HG03064 (cell line): ENCODE results near the gene NPC1.

Experiments
- ATAC-seq: cut with Tn5 transposase; IDR thresholded peaks from one replicate; pipeline ENCODE4 v1.9.1; 2021; ENCODE audit warnings: low read depth; ENCODE audit not compliant: unreplicated experiment

NPC1 gene

GRCh38 chr18:23612434-23613090 lies 26.3 kb upstream of the NPC1 start:
- ATAC-seq = no peak

DNA sequence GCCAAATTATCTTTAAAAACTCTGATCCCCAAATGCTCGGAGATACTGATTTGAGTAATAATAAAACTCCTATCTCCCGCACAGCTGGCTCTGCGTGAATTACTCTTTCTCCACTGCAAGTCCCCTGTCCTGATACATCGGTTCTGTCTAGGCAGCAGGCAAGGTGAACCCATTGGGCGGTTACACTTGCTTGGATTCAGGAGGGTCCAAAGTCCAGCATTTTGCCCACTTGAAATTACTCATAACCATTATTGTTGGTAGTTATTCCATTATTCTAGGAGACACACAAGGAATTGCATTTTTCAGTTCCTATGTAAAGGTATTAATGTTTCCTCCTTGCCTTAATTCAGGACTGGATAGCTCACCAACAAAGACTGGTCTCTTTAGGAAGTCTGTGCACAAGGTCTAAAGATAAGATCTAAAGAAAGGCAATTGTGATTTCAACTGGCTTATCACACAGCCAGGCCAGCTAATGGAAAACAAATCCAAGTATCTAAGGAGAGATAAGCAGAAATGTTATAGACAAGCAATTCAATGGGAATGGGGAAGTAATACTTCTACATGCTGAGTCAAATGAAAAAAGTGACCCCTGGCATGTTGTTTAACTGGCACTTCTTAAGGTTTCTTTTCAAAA lies 23.2 kb upstream of the NPC1 start:
- ATAC-seq = no peak

- no peak for ATAC-seq
Measured at GRCh38 chr18:23608211-23608610, 21.9 kb upstream of the NPC1 start.

DNA sequence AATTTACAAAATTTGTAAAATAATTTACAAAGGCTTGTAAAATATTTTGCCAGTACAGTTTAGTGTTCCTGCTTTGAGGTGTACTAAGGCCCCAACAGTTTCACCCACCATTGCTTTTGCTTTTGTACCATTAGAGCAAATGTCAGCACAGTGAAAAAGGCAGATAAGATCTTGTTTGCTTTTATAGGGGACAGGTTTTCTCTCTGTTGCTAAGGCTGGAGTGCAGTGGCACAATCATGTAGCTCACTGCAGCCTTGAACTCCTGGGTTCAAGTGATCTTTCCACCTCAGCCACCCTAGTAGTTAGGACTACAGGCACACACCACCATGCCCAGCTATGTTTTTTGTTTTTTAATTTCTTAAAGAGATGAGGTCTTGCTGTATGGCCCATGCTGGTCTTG lies 19.6 kb upstream of the NPC1 start:
- no peak for ATAC-seq

DNA sequence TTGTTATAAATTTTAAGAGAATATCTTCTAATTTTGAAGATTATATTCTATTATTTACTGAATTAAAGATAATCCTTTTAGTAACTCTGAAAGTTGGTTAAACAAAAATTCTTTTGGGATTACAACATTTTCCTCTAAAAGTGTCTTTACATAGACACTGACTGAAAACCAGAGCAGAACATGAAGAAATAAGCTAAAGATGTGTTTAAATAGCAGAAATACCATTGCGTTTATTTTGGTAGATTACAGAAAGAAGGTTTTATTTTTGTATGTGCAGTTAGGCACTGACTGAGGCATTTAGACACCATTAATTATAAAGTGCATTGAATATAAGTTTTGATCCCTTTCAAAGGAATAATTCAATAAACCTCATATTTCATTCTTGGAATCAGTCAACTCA lies 13.5 kb upstream of the NPC1 start:
- ATAC-seq = no peak

- ATAC-seq = no peak
Measured at GRCh38 chr18:23596183-23596582, 9.9 kb upstream of the NPC1 start.

DNA sequence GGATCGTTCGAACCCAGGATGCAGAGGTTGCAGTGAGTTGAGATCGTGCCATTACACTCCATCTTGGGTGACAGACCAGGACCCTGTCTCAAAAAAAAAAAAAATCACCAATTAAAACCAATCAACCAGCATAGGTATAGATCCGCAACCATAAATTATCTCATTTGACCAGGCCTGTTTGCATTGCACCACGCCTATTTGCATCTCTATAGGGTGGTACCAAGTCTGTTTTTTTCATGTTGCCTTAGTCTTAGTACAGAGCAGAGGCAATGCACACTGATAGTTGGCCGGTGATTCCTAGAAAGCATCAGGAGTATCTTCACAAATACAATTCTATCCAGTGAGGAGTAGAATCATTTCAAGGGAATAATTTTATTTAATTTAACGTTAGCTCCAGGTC lies 9.3 kb upstream of the NPC1 start:
- no peak for ATAC-seq

DNA sequence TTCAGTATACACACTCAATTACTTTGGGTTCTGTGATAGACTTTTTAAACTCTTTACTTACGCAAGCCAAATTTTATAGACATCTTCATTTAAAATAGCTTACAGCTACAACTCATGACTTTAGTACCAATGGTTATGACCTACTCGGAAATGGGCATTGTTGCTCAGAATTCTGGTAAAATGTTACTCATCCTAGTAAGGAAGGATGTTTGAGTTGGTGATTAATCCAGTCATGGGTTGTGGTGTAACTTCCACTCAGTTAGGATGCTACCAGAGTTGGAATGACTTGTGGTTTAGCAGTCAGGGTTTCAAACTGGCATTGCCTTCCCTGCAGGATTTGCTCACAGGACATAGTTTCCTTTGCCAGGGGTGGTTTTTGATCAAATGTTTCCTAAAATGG lies 7.4 kb upstream of the NPC1 start:
- no peak for ATAC-seq

GRCh38 chr18:23592911-23593310 lies 6.6 kb upstream of the NPC1 start:
- no peak for ATAC-seq

DNA sequence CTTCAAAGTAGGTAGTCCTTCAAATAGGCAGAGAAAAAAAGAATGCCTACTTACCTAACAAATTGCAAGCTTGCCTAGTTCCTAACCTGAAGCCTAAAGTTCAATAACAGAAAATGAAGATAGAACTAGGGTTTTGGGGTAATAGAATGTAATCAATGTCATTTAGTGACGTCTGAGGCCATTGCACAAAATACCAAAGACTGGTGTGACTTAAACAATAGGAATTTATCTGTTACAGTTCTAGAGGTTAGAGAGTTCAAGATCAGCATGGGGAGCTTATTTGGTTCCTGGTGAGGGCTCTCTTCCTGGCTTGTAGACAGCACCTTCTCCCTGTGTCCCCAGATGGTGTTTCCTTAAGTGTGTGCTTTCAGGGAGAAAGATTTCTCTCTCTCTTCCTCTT lies 4.7 kb upstream of the NPC1 start:
- no peak for ATAC-seq

DNA sequence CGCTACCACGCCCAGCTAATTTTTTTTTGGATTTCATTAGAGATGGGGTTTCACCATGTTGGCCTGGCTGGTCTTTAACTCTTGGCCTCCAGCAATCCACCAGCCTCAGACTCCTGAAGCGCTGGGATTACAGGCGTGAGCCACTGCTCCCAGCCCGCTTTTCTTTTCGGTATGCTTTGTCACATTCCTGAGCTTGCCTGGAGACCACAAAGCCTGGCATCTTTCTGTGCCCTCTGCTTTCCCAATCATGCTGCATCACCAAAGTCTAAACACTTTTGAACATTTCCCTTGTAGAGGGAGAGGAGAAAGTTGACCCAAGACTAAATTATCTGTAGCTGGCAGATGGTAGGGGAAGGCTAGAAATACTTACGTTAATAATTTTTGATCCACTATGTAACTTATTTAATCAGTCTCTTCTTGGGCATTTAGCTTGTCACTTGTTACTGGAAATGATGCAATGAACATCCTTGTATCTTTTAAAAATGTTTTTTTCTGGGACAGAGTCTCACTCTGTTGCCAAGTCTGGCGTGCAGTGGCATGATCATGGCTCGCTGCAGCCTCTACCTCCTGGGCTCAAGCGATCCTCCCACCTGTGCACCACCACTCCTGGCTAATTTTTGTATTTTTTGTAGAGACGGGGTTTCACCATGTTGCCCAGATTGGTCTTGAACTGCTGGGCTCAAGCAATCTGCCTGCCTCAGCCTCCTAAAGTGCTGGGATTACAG lies 2.7 kb upstream of the NPC1 start:
- no peak for ATAC-seq

- ATAC-seq = no peak
Measured at GRCh38 chr18:23587220-23587642, 925 bp upstream of the NPC1 start.

DNA sequence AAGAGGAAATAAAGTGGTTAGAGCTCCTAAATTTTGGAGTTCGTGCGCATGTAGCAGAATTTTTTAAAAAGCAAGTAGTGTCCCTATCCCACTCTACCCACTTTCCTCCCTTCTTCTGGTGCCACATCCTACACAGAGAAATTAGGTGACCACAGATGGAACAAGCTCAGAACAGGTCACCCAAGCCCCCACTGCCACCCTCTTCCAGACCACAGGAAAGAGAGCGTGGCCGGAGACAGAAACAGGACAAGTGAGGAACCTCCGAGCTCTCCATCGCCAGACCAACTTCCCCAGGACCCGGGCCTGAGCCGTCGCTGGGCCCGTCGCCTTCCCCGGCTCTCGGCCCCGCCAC lies 433 bp downstream of the NPC1 start:
- ATAC-seq = peak; percentile 9

GRCh38 chr18:23585007-23585871 lies 1.1 kb downstream of the NPC1 start:
- no peak for ATAC-seq

- ATAC-seq = no peak
Measured at GRCh38 chr18:23584019-23584983, 2.0 kb downstream of the NPC1 start.

- ATAC-seq = no peak
Measured at GRCh38 chr18:23583071-23583865, 3.0 kb downstream of the NPC1 start.

- no peak for ATAC-seq
Measured at GRCh38 chr18:23580677-23581367, 5.5 kb downstream of the NPC1 start.

DNA sequence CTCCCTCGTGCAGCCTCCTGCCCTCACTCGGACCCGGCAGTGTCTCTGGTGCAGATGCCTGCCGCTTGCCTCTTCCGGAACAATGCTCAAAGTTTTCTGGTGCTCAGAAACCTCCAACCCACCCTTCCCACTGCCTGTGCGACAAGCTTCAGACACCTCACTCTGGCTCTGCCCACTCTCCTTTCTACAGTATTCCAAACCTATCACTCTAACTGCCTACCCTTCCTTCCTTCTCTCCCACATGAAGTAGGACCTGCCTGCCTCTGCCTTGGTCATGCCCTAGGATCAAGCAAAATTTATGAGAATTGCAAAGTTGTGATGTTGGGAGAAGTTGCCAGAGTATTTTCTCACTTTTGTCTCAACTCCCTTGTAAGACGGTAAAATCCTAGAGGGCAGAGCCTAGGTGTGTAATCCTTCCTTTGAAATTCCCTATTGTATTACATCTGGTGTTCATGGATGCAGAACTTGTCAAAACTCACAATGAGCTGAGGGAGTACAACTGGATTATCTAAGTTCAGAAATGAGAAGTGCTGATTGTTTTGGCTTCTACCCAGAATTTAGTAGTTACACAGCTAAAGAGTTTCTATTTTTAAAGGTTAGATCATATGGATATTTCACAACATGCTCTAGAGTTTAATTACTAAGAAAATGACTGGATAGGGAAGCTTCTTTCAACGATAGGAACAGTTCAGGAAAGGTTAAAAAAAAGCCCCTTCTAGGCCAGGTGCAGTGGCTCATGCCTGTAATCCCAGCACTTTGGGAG lies 7.2 kb downstream of the NPC1 start:
- no peak for ATAC-seq
